HepG2 (cell line): Measurements from ENCODE around the gene CLASRP. TPM values are rescaled to one million over a fixed set of nuclear protein-coding genes. Genes with fewer than 3 reads are reported as not detected.

Experiments
- ATF1 ChIP-seq: IDR thresholded peaks from 2 replicates; pipeline ENCODE4 v1.6.1; 2016; ENCODE audit warnings: mild to moderate bottlenecking, control low read depth
- DZIP1 ChIP-seq: sonication (generic); formaldehyde crosslinking; IDR thresholded peaks from 2 replicates; pipeline ENCODE4 v1.5.0; 2020; ENCODE audit warnings: mild to moderate bottlenecking, missing genetic modification reagents
- HDAC1 ChIP-seq: sonication (generic); formaldehyde crosslinking; IDR thresholded peaks from 2 replicates; pipeline ENCODE4 v1.5.1; 2020; ENCODE audit warnings: mild to moderate bottlenecking, missing genetic modification reagents
- HNF1A ChIP-seq, 2 experiments: sonication (generic) in 1 of 2; formaldehyde crosslinking in 1 of 2; IDR thresholded peaks; 2 replicates each; pipeline versions ENCODE4 v1.4.0 to v1.6.1; 2016 to 2020; ENCODE audit warnings: borderline replicate concordance in 1 of 2, low read depth in 1 of 2, mild to moderate bottlenecking in 1 of 2, missing genetic modification reagents in 1 of 2
- MXD1 ChIP-seq: sonication (generic); formaldehyde crosslinking; IDR thresholded peaks from 2 replicates; pipeline ENCODE4 v1.4.0; 2020; ENCODE audit warnings: mild to moderate bottlenecking, missing genetic modification reagents
- MXD4 ChIP-seq: IDR thresholded peaks from 2 replicates; pipeline ENCODE4 v1.6.1; 2016; ENCODE audit warnings: mild to moderate bottlenecking, missing biosample characterization, missing genetic modification reagents
- NFRKB ChIP-seq: fragments of 450-650 bp; IDR thresholded peaks from 2 replicates; pipeline ENCODE4 v1.6.1; 2017
- SRY ChIP-seq: sonication (generic); formaldehyde crosslinking; IDR thresholded peaks from 2 replicates; pipeline ENCODE4 v1.8.0; 2022; ENCODE audit warnings: mild to moderate bottlenecking, missing genetic modification reagents
- ZBTB10 ChIP-seq: sonication (generic); formaldehyde crosslinking; IDR thresholded peaks from 2 replicates; pipeline ENCODE4 v1.4.0; 2020; ENCODE audit warnings: missing genetic modification reagents, borderline replicate concordance
- ZBTB33 ChIP-seq: sonication (generic); formaldehyde crosslinking; IDR thresholded peaks from 2 replicates; pipeline ENCODE4 v1.4.0; 2020; ENCODE audit warnings: missing genetic modification reagents
- ZNF225 ChIP-seq: sonication (generic); formaldehyde crosslinking; IDR thresholded peaks from 2 replicates; pipeline ENCODE4 v1.4.0; 2020; ENCODE audit warnings: mild to moderate bottlenecking, missing genetic modification reagents
- ZNF343 ChIP-seq: sonication (generic); formaldehyde crosslinking; IDR thresholded peaks from 2 replicates; pipeline ENCODE4 v1.4.0; 2020; ENCODE audit warnings: mild to moderate bottlenecking, missing genetic modification reagents
- ZNF564 ChIP-seq: sonication (generic); formaldehyde crosslinking; IDR thresholded peaks from 2 replicates; pipeline ENCODE4 v1.8.1; 2023; ENCODE audit warnings: mild to moderate bottlenecking, missing genetic modification reagents
- polyA plus RNA-seq, 8 experiments: library from polyadenylated mRNA; depleted of rRNA in 3 of 8; stranded (reverse) in 7 of 8; unstranded in 1 of 8; fragments of >200 nt; fragmentation: Illumina TruSeq in 4 of 8; extraction: Trizol in 4 of 8; gene quantifications; 2 replicates each; pipeline versions ENCODE4 v1.2.1 to v1.2.3, GENCODE V29; 2011 to 2016; ENCODE audit warnings: low read depth in 4 of 8, missing spikeins in 1 of 8, mixed read lengths in 1 of 8; ENCODE audit not compliant: insufficient read depth in 1 of 8
- total RNA-seq, 5 experiments: library from RNA; depleted of rRNA; stranded (reverse); fragments of >200 nt; fragmentation: Illumina TruSeq; extraction: Trizol; gene quantifications; 2 replicates each; pipeline ENCODE4 v1.2.3, GENCODE V29; 2016; ENCODE audit warnings: low read depth in 1 of 5

The CLASRP gene
- total and polyA plus RNA-seq, 2 of the 13 experiments (the other 11 are each of a cell fraction or from before 2014, with no cell fraction given), result 32.0 to 51.4 TPM

GRCh38 chr19:45038931-45039893 is at the start of gene CLASRP (continued):
- TF ChIP-seq ZBTB10 (CRISPR knock-in tag) (peak; percentile 47; the same call in 1 of the 2 replicates), ZNF225 (CRISPR knock-in tag) (peak; percentile 85; the same call in 1 of the 2 replicates), HNF1A (IDR thresholded peaks at IDR 0.05; ENCODE audit: low read depth) (no peak), HNF1A (CRISPR knock-in tag; IDR thresholded peaks at IDR 0.05; ENCODE audit: borderline replicate concordance) (no peak), MXD4 (CRISPR knock-in tag) (peak; percentile 48; the same call in 1 of the 2 replicates), MXD1 (CRISPR knock-in tag) (peak; percentile 74), HDAC1 (CRISPR knock-in tag) (peak; percentile 85), DZIP1 (CRISPR knock-in tag) (peak; percentile 55; the same call in 1 of the 2 replicates), NFRKB (no peak), ATF1 (CRISPR knock-in tag) (peak; percentile 56; the same call in 1 of the 2 replicates), ZNF343 (CRISPR knock-in tag) (no peak), ZNF564 (0 out of 2 replicates have a peak, but pooled peaks have one; percentile 30), ZBTB33 (CRISPR knock-in tag) (0 out of 2 replicates have a peak, but pooled peaks have one; percentile 4), SRY (CRISPR knock-in tag) (peak; percentile 54; the same call in 1 of the 2 replicates)
